NK-92 (cell line): ENCODE results near the gene TBC1D5.

Experiments
- DNase-seq: peaks from one replicate; lab custom pipeline; 2025; ENCODE audit not compliant: unreplicated experiment; lab: John Stamatoyannopoulos, UW

TBC1D5 gene

GRCh38 chr3:17602126-17602525 is 140.3 kb downstream of the TBC1D5 start:
- no peak for DNase-seq

GRCh38 chr3:17592956-17593355 is 149.5 kb downstream of the TBC1D5 start:
- no peak for DNase-seq

DNA sequence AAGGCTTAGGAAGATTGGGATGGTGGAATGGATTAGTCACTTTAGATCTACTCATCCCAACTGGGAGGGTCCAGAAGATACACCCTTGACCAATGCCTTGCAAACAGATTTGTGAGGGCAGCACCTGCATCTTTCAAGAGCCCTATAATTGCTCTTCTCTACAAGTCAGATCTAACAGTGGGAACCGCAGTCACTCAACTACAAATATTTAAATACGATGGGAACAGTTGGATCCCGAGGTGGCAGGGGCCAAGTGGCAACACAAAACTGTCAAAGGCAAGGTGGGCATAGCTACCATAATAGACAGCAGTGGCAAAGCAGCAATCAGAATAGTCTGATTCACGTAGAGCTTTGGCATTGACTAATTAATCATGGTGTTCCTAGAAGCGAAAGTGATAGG is 152.0 kb downstream of the TBC1D5 start:
- DNase-seq, result no peak

- no peak for DNase-seq
Observed at GRCh38 chr3:17589888-17590287, 152.5 kb downstream of the TBC1D5 start.

GRCh38 chr3:17588422-17588821 is 154.0 kb downstream of the TBC1D5 start:
- DNase-seq, result no peak

- no peak for DNase-seq
Observed at GRCh38 chr3:17585394-17586325, 156.8 kb downstream of the TBC1D5 start.

DNA sequence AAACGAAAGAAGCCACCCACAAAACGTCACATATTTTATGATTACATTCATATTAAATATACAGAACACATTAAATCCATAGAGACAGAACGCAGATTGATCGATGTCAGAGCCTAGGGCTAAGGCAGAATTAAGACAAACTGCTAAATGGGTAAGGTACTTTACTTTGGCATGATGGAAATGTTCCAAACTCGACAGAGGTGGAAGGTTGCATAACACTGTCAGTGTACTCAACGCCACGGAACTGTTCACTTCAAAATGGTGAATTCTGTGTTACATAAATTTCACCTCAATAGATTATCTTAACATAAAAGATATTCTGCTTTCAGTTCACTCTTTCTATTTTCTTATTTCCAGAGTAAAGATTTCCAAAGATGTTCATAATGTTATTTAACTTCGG is 158.4 kb downstream of the TBC1D5 start:
- DNase-seq, result no peak

DNA sequence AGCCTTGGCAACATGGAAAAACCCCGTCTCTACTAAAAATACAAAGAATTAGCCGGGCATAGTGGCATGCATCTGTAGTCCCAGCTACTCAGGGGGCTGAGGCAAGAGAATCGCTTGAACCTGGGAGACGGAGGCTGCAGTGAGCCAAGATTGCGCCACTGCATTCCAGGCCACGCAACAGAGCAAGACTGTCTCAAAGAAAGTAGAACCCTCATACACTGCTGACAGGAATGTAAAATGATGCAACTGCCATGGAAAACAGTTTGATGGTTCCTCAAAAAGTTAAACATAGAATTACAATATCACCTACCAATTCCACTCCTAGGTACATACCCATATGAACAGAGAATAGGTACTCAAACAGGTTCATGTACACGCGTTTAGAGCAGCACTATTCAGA is 158.9 kb downstream of the TBC1D5 start:
- DNase-seq, result no peak

DNA sequence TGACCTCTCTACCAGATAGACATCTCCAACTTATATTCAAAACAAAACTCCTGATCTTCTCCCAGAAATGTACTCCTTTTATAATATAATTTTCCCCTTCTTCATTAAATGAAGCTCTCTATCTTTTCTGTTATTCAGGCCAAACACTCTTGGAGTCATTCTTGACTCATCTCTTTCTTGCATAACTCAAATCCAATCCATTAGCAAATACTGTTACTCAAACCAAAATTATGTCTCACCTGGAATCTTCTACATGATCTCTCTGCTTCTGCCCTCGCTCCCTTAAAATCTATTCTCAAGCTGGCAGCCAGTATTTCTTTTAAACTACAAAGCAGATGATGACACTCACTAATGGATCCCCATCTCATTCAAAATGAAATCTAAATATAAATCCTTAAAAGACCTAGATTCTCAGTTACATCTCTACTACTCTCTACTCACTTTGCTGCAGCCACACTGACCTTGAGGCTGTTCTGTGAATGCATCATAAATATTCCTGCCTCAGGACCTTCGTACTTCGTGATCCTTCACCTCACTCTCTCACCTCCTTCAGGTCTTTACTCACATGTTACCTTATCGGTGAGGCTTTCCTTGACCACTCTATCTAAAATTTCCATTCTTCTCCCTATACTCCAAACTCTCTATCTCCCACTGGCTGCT is 160.9 kb downstream of the TBC1D5 start:
- DNase-seq, result no peak

- DNase-seq, result no peak
Observed at GRCh38 chr3:17580901-17581300, 161.5 kb downstream of the TBC1D5 start.

- DNase-seq, result no peak
Observed at GRCh38 chr3:17579289-17580031, 163.0 kb downstream of the TBC1D5 start.

GRCh38 chr3:17577796-17578520 is 164.5 kb downstream of the TBC1D5 start:
- no peak for DNase-seq

GRCh38 chr3:17573396-17573795 is 169.0 kb downstream of the TBC1D5 start:
- no peak for DNase-seq

- no peak for DNase-seq
Observed at GRCh38 chr3:17571686-17572085, 170.7 kb downstream of the TBC1D5 start.

DNA sequence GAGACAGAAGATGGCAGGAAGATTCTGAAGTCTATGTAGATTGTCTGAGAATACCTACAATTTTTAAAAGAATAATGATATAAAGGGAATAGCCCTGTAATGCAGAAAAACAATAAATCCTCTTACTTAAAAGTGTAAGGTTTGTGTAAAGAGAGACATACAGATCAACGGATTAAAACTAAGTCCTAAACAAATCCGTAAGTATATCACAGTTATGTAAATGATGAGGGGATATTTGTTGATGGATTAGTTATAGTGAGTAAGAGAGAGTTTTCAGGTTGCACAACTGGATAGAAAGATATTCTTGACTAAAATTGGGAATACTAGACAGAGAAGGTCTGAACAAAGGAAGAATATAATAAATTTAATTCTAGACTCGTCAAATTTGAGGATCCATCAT is 179.6 kb downstream of the TBC1D5 start:
- no peak for DNase-seq

DNA sequence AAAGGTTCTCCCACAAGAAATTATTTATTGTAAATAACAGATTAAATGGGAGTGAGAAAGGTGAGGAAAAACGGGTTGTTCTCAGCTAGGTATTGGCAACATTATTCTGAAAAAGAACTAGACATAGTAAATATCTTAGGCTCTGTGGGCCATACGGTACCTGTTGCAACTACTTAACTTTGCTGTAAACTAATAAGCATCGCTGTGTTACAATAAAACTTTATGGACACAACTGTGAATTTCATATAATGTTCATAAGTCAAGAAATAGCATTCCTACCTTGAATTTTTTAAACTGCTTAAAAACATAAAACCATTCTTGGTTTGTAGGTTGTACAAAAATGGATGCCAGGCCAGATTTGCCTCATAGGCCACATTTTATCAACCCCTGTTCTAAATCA is 183.9 kb downstream of the TBC1D5 start:
- DNase-seq, result no peak

GRCh38 chr3:17557749-17558463 is 184.5 kb downstream of the TBC1D5 start:
- DNase-seq, result no peak

- DNase-seq, result no peak
Observed at GRCh38 chr3:17555525-17555924, 186.9 kb downstream of the TBC1D5 start.

GRCh38 chr3:17554078-17554477 is 188.4 kb downstream of the TBC1D5 start:
- no peak for DNase-seq

- no peak for DNase-seq
Observed at GRCh38 chr3:17553080-17553479, 189.4 kb downstream of the TBC1D5 start.
